Measurements from ENCODE around the gene ASTN2.

Gene ASTN2

GRCh38 chr9:117138231-117138630 lies 276.6 kb downstream of the ASTN2 start:
- Histone ChIP-seq H3K4me3 (ENCODE audit: insufficient read length, low read depth) (no peak overlapping the region), H3K9ac (ENCODE audit: insufficient read length, low read depth) (no peak overlapping the region), H3K36me3 (ENCODE audit: insufficient read depth, insufficient read length, low read length) (no peaks in the 10 kb centered on the region), H3K9me3 (ENCODE audit: insufficient read depth, low read length) (no peaks in the 10 kb centered on the region), H3K27me3 (ENCODE audit: insufficient read depth, insufficient read length) (no peaks in the 10 kb centered on the region), H3K4me1 (ENCODE audit: insufficient read depth, insufficient read length) (no peaks in the 10 kb centered on the region)
- no peak for DNase-seq (ENCODE audit: low read depth, low spot score)
- TF ChIP-seq SUZ12 (IDR thresholded peaks at IDR 0.05; ENCODE audit: extremely low read depth, insufficient read depth, insufficient read length) (no peak), ZNF274 (IDR thresholded peaks at IDR 0.05; ENCODE audit: low read depth, low read length) (no peak), YY1 (IDR thresholded peaks at IDR 0.05; ENCODE audit: insufficient read depth, insufficient read length) (no peak)

GRCh38 chr9:117136461-117136860 lies 278.4 kb downstream of the ASTN2 start:
- DNase-seq (ENCODE audit: low read depth, low spot score): no peak
- no peaks in the 10 kb centered on the region for H3K27me3 ChIP-seq (ENCODE audit: insufficient read depth, insufficient read length)
- TF ChIP-seq ZNF274 (IDR thresholded peaks at IDR 0.05; ENCODE audit: low read depth, low read length) (no peak), YY1 (IDR thresholded peaks at IDR 0.05; ENCODE audit: insufficient read depth, insufficient read length) (no peak), SUZ12 (IDR thresholded peaks at IDR 0.05; ENCODE audit: extremely low read depth, insufficient read depth, insufficient read length) (no peak)

DNA sequence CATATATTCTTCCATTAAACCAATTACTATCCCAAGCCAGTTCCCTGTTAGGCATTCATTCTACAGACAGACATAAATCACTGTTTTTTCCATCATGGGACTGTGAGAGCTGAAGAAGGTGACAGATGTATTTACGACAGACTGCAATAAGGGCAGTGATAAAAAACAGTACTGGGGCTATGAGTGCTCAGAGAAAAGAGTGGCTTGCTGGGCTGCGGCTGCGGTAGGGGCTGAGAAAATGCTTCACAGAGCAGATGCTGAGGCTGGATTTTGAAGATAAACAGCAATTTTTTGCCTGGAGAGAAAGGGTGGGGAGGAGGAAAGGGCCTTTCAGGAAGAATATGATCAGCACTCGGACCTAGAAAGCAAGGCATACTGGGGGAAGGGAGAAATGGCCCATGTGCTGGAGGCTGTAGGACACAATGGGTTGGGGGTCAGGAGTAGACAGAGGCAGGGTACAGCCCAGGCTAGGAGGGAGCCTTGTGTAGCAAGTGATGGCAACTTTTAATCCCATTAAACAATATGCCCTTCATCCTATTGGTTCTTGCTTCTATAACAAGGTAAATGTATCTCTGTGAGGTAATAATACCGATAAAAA lies 279.3 kb downstream of the ASTN2 start:
- H3K36me3 ChIP-seq (ENCODE audit: insufficient read depth, insufficient read length, low read length): no peaks in the 10 kb centered on the region
- no peak overlapping the region for H3K9ac ChIP-seq (ENCODE audit: insufficient read length, low read depth)
- H3K27me3 ChIP-seq (ENCODE audit: insufficient read depth, insufficient read length): no peaks in the 10 kb centered on the region
- H3K4me3 ChIP-seq (ENCODE audit: insufficient read length, low read depth): no peak overlapping the region
- no peak for TF ChIP-seq ZNF274 (IDR thresholded peaks at IDR 0.05; ENCODE audit: low read depth, low read length)
- TF ChIP-seq SUZ12 (IDR thresholded peaks at IDR 0.05; ENCODE audit: extremely low read depth, insufficient read depth, insufficient read length): no peak
- no peak for TF ChIP-seq YY1 (IDR thresholded peaks at IDR 0.05; ENCODE audit: insufficient read depth, insufficient read length)
- DNase-seq (ENCODE audit: low read depth, low spot score): no peak
- H3K9me3 ChIP-seq (ENCODE audit: insufficient read depth, low read length): no peaks in the 10 kb centered on the region
- no peaks in the 10 kb centered on the region for H3K4me1 ChIP-seq (ENCODE audit: insufficient read depth, insufficient read length)

More at GRCh38 chr9:117136461-117136860, 278.4 kb downstream of the ASTN2 start:
- Histone ChIP-seq H3K36me3 (ENCODE audit: insufficient read depth, insufficient read length, low read length) (no peaks in the 10 kb centered on the region), H3K4me1 (ENCODE audit: insufficient read depth, insufficient read length) (no peaks in the 10 kb centered on the region), H3K4me3 (ENCODE audit: insufficient read length, low read depth) (no peak overlapping the region), H3K9ac (ENCODE audit: insufficient read length, low read depth) (no peak overlapping the region), H3K9me3 (ENCODE audit: insufficient read depth, low read length) (no peaks in the 10 kb centered on the region)

GRCh38 chr9:117134826-117135500 lies 279.9 kb downstream of the ASTN2 start:
- H3K4me1 ChIP-seq (ENCODE audit: insufficient read depth, insufficient read length): no peaks in the 10 kb centered on the region
- TF ChIP-seq ZNF274 (IDR thresholded peaks at IDR 0.05; ENCODE audit: low read depth, low read length) (no peak), SUZ12 (IDR thresholded peaks at IDR 0.05; ENCODE audit: extremely low read depth, insufficient read depth, insufficient read length) (no peak), YY1 (IDR thresholded peaks at IDR 0.05; ENCODE audit: insufficient read depth, insufficient read length) (no peak)
- DNase-seq (ENCODE audit: low read depth, low spot score): no peak
- H3K36me3 ChIP-seq (ENCODE audit: insufficient read depth, insufficient read length, low read length): no peaks in the 10 kb centered on the region
- H3K9ac ChIP-seq (ENCODE audit: insufficient read length, low read depth): no peak overlapping the region
- no peak overlapping the region for H3K4me3 ChIP-seq (ENCODE audit: insufficient read length, low read depth)
- no peaks in the 10 kb centered on the region for H3K27me3 ChIP-seq (ENCODE audit: insufficient read depth, insufficient read length)
- no peaks in the 10 kb centered on the region for H3K9me3 ChIP-seq (ENCODE audit: insufficient read depth, low read length)

DNA sequence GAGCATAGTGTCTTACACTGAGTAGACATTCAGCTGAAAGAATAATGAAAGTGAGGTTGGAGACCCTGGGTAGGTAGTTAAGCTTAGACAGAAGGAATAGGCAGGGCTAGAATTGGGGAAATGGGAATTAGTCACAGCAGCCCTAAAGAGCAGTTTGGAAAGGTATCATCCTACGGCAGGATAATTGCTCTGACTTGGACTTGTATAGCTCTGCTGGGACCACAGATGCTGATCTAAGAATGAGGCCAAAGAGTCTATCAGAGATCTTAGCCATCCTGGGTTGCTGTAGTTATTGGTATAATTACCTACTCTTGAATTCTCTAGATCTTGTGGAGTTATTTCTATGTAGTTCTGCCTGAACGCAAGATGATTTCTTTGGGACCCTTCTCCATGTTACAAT lies 288.0 kb downstream of the ASTN2 start:
- TF ChIP-seq YY1 (IDR thresholded peaks at IDR 0.05; ENCODE audit: insufficient read depth, insufficient read length) (no peak), ZNF274 (IDR thresholded peaks at IDR 0.05; ENCODE audit: low read depth, low read length) (no peak), SUZ12 (IDR thresholded peaks at IDR 0.05; ENCODE audit: extremely low read depth, insufficient read depth, insufficient read length) (no peak)
- DNase-seq (ENCODE audit: low read depth, low spot score): no peak
- no peaks in the 10 kb centered on the region for H3K4me1 ChIP-seq (ENCODE audit: insufficient read depth, insufficient read length)
- no peaks in the 10 kb centered on the region for H3K36me3 ChIP-seq (ENCODE audit: insufficient read depth, insufficient read length, low read length)
- H3K9ac ChIP-seq (ENCODE audit: insufficient read length, low read depth): no peak overlapping the region
- no peaks in the 10 kb centered on the region for H3K9me3 ChIP-seq (ENCODE audit: insufficient read depth, low read length)
- no peaks in the 10 kb centered on the region for H3K27me3 ChIP-seq (ENCODE audit: insufficient read depth, insufficient read length)
- H3K4me3 ChIP-seq (ENCODE audit: insufficient read length, low read depth): no peak overlapping the region

DNA sequence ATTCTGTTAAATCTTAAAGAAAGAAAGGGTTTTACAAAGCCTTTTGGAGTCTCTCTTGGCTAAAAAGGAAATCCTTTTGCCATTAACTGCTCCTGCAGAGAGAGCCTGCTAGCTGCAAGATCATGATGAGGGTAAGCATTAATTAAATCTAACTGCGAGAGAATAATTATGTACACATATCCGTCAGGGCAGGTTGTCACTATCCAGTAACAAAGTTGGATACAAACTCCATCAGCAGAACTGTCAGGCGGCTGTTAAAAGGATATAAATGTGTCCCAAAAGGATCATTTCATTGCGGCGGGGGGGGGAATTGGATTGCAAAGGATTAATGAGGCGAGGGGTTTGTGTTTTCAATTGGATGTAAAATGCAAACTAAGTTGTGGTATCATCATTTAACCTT lies 289.3 kb downstream of the ASTN2 start:
- Histone ChIP-seq H3K9me3 (ENCODE audit: insufficient read depth, low read length) (no peaks in the 10 kb centered on the region; the same call in 1 of the 2 replicates), H3K4me3 (ENCODE audit: insufficient read length, low read depth) (no peak overlapping the region), H3K36me3 (ENCODE audit: insufficient read depth, insufficient read length, low read length) (no peaks in the 10 kb centered on the region), H3K27me3 (ENCODE audit: insufficient read depth, insufficient read length) (no peaks in the 10 kb centered on the region), H3K4me1 (ENCODE audit: insufficient read depth, insufficient read length) (no peaks in the 10 kb centered on the region), H3K9ac (ENCODE audit: insufficient read length, low read depth) (no peak overlapping the region)
- TF ChIP-seq YY1 (IDR thresholded peaks at IDR 0.05; ENCODE audit: insufficient read depth, insufficient read length) (no peak), ZNF274 (IDR thresholded peaks at IDR 0.05; ENCODE audit: low read depth, low read length) (no peak), SUZ12 (IDR thresholded peaks at IDR 0.05; ENCODE audit: extremely low read depth, insufficient read depth, insufficient read length) (no peak)
- DNase-seq (ENCODE audit: low read depth, low spot score): no peak

GRCh38 chr9:117123729-117124128 lies 291.1 kb downstream of the ASTN2 start:
- no peaks in the 10 kb centered on the region for H3K27me3 ChIP-seq (ENCODE audit: insufficient read depth, insufficient read length)
- H3K4me3 ChIP-seq (ENCODE audit: insufficient read length, low read depth): no peak overlapping the region
- H3K4me1 ChIP-seq (ENCODE audit: insufficient read depth, insufficient read length): no peaks in the 10 kb centered on the region
- no peaks in the 10 kb centered on the region; the same call in 1 of the 2 replicates for H3K9me3 ChIP-seq (ENCODE audit: insufficient read depth, low read length)
- TF ChIP-seq SUZ12 (IDR thresholded peaks at IDR 0.05; ENCODE audit: extremely low read depth, insufficient read depth, insufficient read length) (no peak), ZNF274 (IDR thresholded peaks at IDR 0.05; ENCODE audit: low read depth, low read length) (no peak), YY1 (IDR thresholded peaks at IDR 0.05; ENCODE audit: insufficient read depth, insufficient read length) (no peak)
- H3K36me3 ChIP-seq (ENCODE audit: insufficient read depth, insufficient read length, low read length): no peaks in the 10 kb centered on the region
- DNase-seq (ENCODE audit: low read depth, low spot score): no peak
- H3K9ac ChIP-seq (ENCODE audit: insufficient read length, low read depth): no peak overlapping the region

All from NT2/D1 (cell line).